NOMO-1 (cell line): ENCODE results near the gene METTL8.
"Not testable (repeated sequence)": the region's sequence is repeated elsewhere in the genome, so short reads cannot be mapped to it uniquely, and the experiment has no call there.

Experiments
- DNase-seq, 2 experiments: peaks; one replicate each; lab custom pipeline; 2025; ENCODE audit not compliant: unreplicated experiment in 2 of 2; lab: John Stamatoyannopoulos, UW

The METTL8 gene

GRCh38 chr2:171402906-171403580, 30.7 kb downstream of the METTL8 start:
- DNase-seq, result no peak

DNA sequence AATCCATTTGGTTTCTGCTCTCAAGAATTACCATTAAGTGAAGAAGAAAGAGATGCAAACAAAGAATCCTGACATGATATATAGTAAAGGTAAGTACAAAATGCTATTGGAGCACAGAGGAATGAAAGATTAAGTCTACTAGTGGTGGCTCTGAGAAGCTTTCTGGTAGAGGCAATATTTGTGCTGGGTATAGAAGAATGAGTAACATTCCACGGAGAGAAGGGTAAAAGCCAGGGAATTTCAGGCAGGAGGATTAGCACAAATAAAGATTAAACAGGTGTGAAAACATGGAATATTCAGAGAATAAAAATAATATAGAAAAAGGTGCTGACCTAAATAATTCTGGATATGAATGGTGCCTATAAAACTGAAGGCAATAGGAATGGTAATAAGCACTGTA, 31.8 kb downstream of the METTL8 start:
- DNase-seq, result no peak

GRCh38 chr2:171400395-171400794, 33.4 kb downstream of the METTL8 start:
- no peak for DNase-seq

DNA sequence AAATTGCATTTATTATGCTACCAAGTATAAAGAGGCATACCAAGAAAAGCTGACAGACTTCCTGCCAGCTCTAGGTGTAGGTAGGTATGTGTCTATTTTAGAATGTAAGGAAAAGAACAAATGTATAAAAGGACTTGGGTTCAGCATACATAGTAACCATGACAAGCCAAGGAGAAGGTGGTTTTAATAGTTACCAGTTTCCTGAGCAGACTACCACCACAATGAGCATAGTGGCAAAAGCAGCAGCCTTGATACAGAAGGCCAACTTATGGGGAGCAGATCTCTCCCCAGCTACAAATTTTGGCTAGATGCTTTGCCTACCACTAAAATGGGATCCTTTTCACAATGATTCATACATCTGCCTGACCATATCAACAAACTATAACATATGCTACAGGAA, 34.5 kb downstream of the METTL8 start:
- DNase-seq, result no peak

GRCh38 chr2:171394164-171394740, 39.5 kb downstream of the METTL8 start:
- peak in 1 of 2 experiments; percentile 14 for DNase-seq

DNA sequence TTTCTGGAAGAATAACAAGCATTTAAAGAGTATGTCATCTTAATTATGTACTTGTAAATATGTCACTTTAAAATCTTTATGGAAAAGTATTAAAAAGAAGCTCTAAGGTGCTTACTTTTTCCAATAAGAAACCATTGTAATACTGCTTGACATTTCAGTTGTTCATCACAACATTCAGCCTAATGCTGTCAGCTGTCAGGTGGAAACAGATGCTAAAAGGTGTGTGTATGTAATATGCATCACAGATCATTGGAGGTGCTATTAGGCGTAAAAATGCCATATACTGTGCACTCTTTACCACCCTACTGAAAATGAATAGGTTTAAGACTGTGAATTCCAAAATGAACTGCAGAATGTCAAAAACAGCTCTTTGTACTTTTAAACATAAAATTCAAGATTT, 40.3 kb downstream of the METTL8 start:
- DNase-seq, result no peak

DNA sequence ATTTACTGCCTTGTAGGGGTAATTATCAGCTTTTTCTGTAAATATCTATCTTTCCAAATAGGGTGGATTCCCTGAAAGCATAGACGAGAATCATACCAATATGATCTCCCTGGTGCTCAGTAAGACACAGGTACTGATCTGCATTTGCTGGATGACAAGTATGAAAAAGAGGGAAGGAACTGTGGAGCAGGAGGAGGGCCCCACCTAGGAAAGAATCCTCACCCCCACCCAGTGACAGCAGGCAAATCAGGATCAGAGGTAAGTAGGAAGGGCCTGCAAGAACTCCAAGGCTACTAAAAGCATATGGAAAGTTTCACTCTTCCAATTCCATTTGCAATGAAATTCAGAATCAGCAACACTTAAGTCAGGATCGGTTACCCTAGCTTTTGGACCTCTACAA, 42.3 kb downstream of the METTL8 start:
- no peak for DNase-seq

- no peak for DNase-seq
Observed at GRCh38 chr2:171390941-171391516, 42.8 kb downstream of the METTL8 start.

GRCh38 chr2:171389780-171390179, 44.0 kb downstream of the METTL8 start:
- no peak for DNase-seq

DNA sequence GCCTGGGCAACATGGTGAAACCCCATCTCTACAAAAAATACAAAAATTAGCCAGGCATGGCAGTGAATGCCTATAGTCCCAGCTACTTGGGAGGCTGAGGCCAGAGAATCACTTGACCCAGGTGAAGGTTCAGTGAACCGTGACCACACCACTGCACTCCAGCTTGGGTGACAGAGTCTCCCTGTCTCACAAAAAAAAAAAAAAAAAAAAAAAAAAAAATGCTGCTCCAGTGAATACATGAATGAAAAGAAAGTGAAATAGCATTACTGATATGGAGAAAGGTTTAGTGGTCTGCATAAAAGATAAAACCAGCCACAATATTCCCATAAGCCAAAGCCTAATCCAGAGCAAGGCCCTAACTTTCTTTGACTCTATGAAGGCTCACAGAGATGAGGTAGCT, 44.5 kb downstream of the METTL8 start:
- DNase-seq, result no peak

DNA sequence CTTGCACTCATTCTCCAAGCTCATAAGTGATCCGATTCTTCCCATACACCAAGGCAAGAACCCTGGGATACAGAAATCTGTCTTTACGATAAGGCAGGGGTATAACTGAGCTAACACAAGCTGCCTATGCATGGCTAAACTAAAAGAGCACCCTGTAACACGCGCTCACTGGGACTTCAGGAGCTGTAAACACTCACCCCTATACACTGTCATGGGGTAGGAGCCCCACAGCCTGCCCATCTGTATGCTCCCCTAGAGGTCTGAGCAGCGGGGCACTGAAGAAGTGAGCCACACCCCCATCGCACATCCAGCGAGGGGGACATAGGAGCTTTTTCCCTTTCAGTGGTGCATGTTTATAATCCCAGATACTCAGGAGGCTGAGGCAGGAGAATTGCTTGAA, 46.7 kb downstream of the METTL8 start:
- no peak for DNase-seq

- no peak for DNase-seq
Observed at GRCh38 chr2:171386627-171387026, 47.2 kb downstream of the METTL8 start.

DNA sequence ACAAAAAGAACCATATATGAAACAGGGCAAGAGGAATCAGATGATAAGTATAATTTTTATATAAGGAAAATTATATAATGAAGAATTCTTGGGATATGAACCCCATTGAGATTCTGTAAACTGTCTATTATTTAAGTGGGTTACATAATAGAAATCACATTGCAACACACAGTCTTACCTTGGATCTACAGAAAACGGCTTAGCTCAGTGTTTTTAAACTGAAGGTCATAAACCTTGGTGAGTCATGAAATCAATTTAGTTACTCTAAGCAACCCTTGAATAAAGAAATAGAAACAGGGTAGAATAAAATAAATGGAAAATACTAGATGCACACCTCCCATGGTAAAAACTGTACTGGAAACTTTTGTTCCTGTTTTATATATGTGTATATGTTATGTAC, 50.7 kb downstream of the METTL8 start:
- DNase-seq, result no peak

DNA sequence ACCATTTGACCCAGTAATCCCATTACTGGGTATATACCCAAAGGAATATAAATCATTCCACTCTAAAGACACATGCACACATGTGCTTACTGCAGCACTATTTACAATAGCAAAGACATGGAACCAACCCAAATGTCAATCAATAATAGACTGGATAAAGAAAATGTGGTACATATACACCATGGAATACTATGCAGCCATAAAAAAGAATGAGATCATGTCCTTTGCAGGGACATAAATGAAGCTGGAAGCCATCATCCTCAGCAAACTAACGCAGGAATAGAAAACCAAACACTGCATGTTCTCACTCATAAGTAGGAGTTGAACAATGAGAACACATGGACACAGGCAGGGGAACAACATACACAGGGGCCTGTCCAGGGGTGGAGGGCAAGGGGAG, 51.6 kb downstream of the METTL8 start:
- DNase-seq, result not testable (repeated sequence)

- not testable (repeated sequence) for DNase-seq
Observed at GRCh38 chr2:171377852-171378251, 55.9 kb downstream of the METTL8 start.

DNA sequence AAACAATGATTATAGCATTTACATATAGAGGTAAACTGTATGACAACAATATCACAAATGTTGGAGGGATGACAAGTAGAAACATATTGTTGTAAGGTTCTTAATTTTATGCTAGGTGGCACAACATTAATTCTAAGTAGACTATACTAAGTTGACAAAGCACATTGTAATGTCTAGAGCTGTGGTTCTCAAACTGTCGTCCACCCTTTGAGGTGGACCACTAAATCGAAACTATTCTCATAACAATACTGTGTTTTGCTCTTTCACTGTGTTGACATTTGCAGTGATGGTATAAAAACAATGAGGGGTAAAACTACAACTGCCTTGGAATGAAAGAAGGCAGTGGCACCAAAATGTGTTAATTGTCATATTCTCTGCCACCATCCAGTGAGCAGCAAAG, 66.1 kb downstream of the METTL8 start:
- no peak for DNase-seq

DNA sequence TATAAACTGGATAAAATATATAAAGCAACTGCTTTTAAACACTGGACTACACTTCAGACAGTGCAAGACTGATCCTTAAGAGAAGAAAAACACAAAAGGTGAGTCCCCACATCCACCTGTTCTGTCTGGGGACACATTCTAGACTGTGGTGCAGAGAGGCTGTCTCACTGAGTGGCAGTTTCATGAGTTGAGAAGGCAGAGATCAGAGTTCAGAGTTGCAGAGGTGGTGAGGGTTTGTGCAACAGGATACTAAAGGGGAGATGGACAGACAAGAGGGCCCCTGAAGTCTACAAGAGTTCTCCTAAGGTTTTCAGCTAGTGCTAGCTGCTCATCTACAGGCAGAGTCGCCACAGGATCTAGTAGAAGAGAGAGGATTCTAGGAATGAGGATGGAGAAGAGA, 68.0 kb downstream of the METTL8 start:
- DNase-seq, result no peak

DNA sequence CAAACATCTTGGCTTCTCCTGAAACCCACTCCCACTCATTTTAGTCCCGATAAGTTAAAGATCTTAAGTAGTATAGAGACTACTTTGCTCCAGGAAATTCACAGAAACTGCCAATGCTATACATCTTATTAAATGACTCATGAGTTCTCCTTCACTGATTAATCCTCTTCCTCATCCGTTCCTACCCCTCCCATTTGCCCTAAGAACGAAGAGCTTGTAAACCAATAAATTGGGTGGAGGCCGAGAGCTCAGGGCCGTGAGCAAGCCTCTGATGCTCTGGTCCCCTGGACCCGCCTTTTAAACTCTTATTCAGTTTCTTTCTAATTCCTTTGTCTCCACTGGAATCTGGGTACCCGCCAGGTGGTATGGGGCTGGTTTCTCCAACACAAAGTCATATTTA, 68.6 kb downstream of the METTL8 start:
- no peak for DNase-seq

- DNase-seq, result no peak
Observed at GRCh38 chr2:171362396-171362795, 71.4 kb downstream of the METTL8 start.

GRCh38 chr2:171360905-171361304, 72.9 kb downstream of the METTL8 start:
- DNase-seq, result no peak

GRCh38 chr2:171353746-171354145, 80.0 kb downstream of the METTL8 start:
- DNase-seq, result not testable (repeated sequence)

GRCh38 chr2:171348056-171348455, 85.7 kb downstream of the METTL8 start:
- no peak for DNase-seq
